HepG2 (cell line): ENCODE data around the gene WWP2. TPM values are rescaled to one million over a fixed set of nuclear protein-coding genes. Genes with fewer than 3 reads are reported as not detected.

Experiments used
- ATAC-seq: fragments of 200-7000 bp; cut with Tn5 transposase; 3 replicates; pipeline ENCODE4 v1.9.1; 2020; ENCODE audit warnings: mild to moderate bottlenecking, moderate library complexity
- BruUV-seq: library from RNA; stranded (reverse); fragments of 400-500 nt; replicated peaks from 2 replicates; lab custom pipeline; 2021; lab: Mats Ljungman, UMichigan
- CTCF ChIA-PET: fragments of 300-600 bp; formaldehyde crosslinking; extraction: SDS; loops from one replicate; lab custom pipeline; 2021; ENCODE audit warnings: low total read pairs, inconsistent platforms, low intra/inter-chr PET ratio; lab: Yijun Ruan, JAX
- POLR2A ChIA-PET: fragments of 350-600 bp; sonication (Branson Sonifier 250); formaldehyde crosslinking; loops from one replicate; lab custom pipeline; 2020; ENCODE audit warnings: antibody characterized with exemption, inconsistent platforms; lab: Yijun Ruan, JAX
- DNase-seq: peaks from one replicate; pipeline ENCODE4 v3.0.0-alpha.2; 2015; ENCODE audit warnings: low spot score
- FAIRE-seq: peaks from 3 replicates; lab custom pipeline; 2011; peaks lifted over from hg19 to GRCh38; lab: Jason Lieb, UNC
- H2AFZ ChIP-seq: one replicate; pipeline ENCODE4 v1.6.1; 2011; ENCODE audit warnings: low read length, inconsistent platforms
- H3K27ac ChIP-seq: fragments of 300-600 bp; 3 replicates; pipeline ENCODE4 v1.8.0; 2011; ENCODE audit warnings: mixed run types, mild to moderate bottlenecking, mixed read lengths, low read length, inconsistent platforms; ENCODE audit not compliant: insufficient read depth; ENCODE audit errors: extremely low read length
- H3K27me3 ChIP-seq, 2 experiments: fragments of 200-600 bp in 1 of 2; 2 replicates in 1 of 2; 3 replicates in 1 of 2; pipeline versions ENCODE4 v1.6.0 to v1.8.0; 2011; ENCODE audit warnings: low read length in 2 of 2, mild to moderate bottlenecking in 2 of 2, moderate library complexity in 2 of 2, inconsistent platforms in 1 of 2; ENCODE audit not compliant: insufficient read depth in 2 of 2, control insufficient read depth in 1 of 2
- H3K36me3 ChIP-seq, 2 experiments: fragments of 200-600 bp in 1 of 2; replicated peaks in 1 of 2; 2 replicates in 1 of 2; 3 replicates in 1 of 2; pipeline versions ENCODE4 v1.5.1 to v1.8.0; 2011; ENCODE audit warnings: low read length in 2 of 2, inconsistent platforms in 1 of 2; ENCODE audit not compliant: insufficient read depth in 2 of 2, control insufficient read depth in 1 of 2
- H3K4me1 ChIP-seq: 2 replicates; pipeline ENCODE4 v1.5.1; 2012; ENCODE audit warnings: low read length, inconsistent platforms; ENCODE audit not compliant: insufficient read depth
- H3K4me2 ChIP-seq: 2 replicates; pipeline ENCODE4 v1.6.0; 2011; ENCODE audit warnings: low read depth, low read length, inconsistent platforms
- H3K4me3 ChIP-seq, 3 experiments: fragments of 200-600 bp in 1 of 3; sonication (generic), shearing (Covaris generic) in 1 of 3; replicated peaks in 1 of 3; 2 replicates each; pipeline ENCODE4 v1.5.1; 2011 to 2016; ENCODE audit warnings: low read length in 3 of 3, inconsistent platforms in 2 of 3, low read depth in 2 of 3, mild to moderate bottlenecking in 2 of 3, control low read depth in 1 of 3, mixed read lengths in 1 of 3; ENCODE audit not compliant: insufficient read depth in 1 of 3
- H3K79me2 ChIP-seq: one replicate; pipeline ENCODE4 v1.6.1; 2011; ENCODE audit warnings: low read length, inconsistent platforms; ENCODE audit not compliant: insufficient read depth
- H3K9ac ChIP-seq: 2 replicates; pipeline ENCODE4 v1.6.0; 2011; ENCODE audit warnings: mild to moderate bottlenecking, low read depth, low read length, inconsistent platforms; ENCODE audit not compliant: insufficient read depth
- H3K9me3 ChIP-seq: 2 replicates; pipeline ENCODE4 v1.5.1; 2012; ENCODE audit warnings: mild to moderate bottlenecking, low read length
- H4K20me1 ChIP-seq: 2 replicates; pipeline ENCODE4 v1.6.0; 2011; ENCODE audit warnings: inconsistent platforms, mild to moderate bottlenecking, low read length, moderate library complexity; ENCODE audit not compliant: insufficient read depth
- ASH2L ChIP-seq: fragments of 300-600, 200-600 bp; sonication (generic); IDR thresholded peaks from 2 replicates; pipeline ENCODE4 v1.7.0; 2017; ENCODE audit warnings: low read depth, mild to moderate bottlenecking, moderate library complexity, mixed read lengths, low read length; ENCODE audit not compliant: insufficient read length
- CENPT ChIP-seq: sonication (generic); formaldehyde crosslinking; IDR thresholded peaks from 2 replicates; pipeline ENCODE4 v1.8.0; 2022; ENCODE audit warnings: low read depth, mild to moderate bottlenecking, moderate library complexity, missing genetic modification reagents
- ETV6 ChIP-seq: sonication (generic); formaldehyde crosslinking; conservative IDR thresholded peaks from 2 replicates; pipeline ENCODE4 v1.4.0; 2020; ENCODE audit warnings: missing genetic modification reagents
- KLF12 ChIP-seq: sonication (generic); formaldehyde crosslinking; IDR thresholded peaks from 2 replicates; pipeline ENCODE4 v1.4.0; 2020; ENCODE audit warnings: missing genetic modification reagents, borderline replicate concordance
- ZNF17 ChIP-seq: sonication (generic); formaldehyde crosslinking; IDR thresholded peaks from 2 replicates; pipeline ENCODE4 v1.5.0; 2020; ENCODE audit warnings: mild to moderate bottlenecking, missing genetic modification reagents
- WGBS: methylation state at CpG from one replicate; pipeline ENCODE4 v1.1.6; 2017; ENCODE audit warnings: low lambda C conversion rate; 5-methylcytosine and 5-hydroxymethylcytosine counted together
- in situ Hi-C: cut with HindIII; loops from 2 replicates; pipeline ENCODE4 v1.10.0; 2017; ENCODE audit warnings: low pct_unique_long_range_greater_than_20kb; ENCODE audit not compliant: extremely low pct_ligation_motif_present
- intact Hi-C: fragments of 100-400 bp; cut with micrococcal nuclease; formaldehyde crosslinking; loops from one replicate; pipeline ENCODE4 v1.10.0; 2022; ENCODE audit not compliant: unreplicated experiment
- polyA plus RNA-seq, 8 experiments: library from polyadenylated mRNA; depleted of rRNA in 3 of 8; stranded (reverse) in 7 of 8; unstranded in 1 of 8; fragments of >200 nt; fragmentation: Illumina TruSeq in 4 of 8; extraction: Trizol in 4 of 8; gene quantifications; 2 replicates each; pipeline versions ENCODE4 v1.2.1 to v1.2.3, GENCODE V29; 2011 to 2016; ENCODE audit warnings: low read depth in 4 of 8, missing spikeins in 1 of 8, mixed read lengths in 1 of 8; ENCODE audit not compliant: insufficient read depth in 1 of 8
- total RNA-seq, 5 experiments: library from RNA; depleted of rRNA; stranded (reverse); fragments of >200 nt; fragmentation: Illumina TruSeq; extraction: Trizol; gene quantifications; 2 replicates each; pipeline ENCODE4 v1.2.3, GENCODE V29; 2016; ENCODE audit warnings: low read depth in 1 of 5
- TF ChIP-seq, protein P1 (sequence below): sonication (generic); formaldehyde crosslinking; IDR thresholded peaks from 2 replicates; pipeline ENCODE4 v1.5.0; 2020; ENCODE audit warnings: mild to moderate bottlenecking, missing genetic modification reagents

WWP2 gene
- total and polyA plus RNA-seq, 2 of the 13 experiments (the other 11 are each of a cell fraction or from before 2014, with no cell fraction given): 11.4 to 28.2 TPM

DNA sequence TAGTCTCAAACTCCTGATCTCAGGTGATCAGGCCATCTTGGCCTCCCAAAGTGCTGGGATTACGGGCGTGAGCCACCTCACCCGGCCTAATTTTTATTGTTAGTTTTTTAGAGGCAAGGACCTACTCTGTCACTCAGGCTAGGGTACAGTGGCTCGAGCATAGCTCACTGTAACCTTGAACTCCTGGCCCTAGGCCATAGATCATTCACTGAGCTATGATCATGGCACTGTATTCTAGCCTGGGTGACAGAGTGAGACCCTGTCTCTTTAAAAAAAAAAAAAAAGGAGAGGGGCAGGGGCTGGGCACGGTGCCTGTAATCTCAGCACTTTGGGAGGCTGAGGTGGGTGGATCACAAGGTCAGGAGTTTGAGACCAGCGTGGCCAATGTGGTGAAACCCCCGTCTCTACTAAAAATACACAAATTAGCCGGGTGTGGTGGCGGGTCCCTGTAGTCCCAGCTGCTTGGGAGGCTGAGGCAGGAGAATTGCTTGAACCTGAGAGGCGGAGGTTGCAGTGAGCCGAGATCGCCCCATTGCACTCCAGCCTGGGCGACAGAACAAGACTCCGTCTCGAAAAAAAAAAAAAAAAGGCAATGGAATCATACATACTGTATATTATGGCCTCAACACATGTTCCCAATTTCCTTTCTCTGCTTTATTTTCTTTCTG, 53.2 kb downstream of the WWP2 start (continued):
- TF ChIP-seq, protein P1, sequence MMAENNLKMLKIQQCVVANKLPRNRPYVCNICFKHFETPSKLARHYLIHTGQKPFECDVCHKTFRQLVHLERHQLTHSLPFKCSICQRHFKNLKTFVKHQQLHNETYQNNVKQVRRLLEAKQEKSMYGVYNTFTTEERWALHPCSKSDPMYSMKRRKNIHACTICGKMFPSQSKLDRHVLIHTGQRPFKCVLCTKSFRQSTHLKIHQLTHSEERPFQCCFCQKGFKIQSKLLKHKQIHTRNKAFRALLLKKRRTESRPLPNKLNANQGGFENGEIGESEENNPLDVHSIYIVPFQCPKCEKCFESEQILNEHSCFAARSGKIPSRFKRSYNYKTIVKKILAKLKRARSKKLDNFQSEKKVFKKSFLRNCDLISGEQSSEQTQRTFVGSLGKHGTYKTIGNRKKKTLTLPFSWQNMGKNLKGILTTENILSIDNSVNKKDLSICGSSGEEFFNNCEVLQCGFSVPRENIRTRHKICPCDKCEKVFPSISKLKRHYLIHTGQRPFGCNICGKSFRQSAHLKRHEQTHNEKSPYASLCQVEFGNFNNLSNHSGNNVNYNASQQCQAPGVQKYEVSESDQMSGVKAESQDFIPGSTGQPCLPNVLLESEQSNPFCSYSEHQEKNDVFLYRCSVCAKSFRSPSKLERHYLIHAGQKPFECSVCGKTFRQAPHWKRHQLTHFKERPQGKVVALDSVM (CRISPR knock-in tag): peak; percentile 45; the same call in 1 of the 2 replicates

DNA sequence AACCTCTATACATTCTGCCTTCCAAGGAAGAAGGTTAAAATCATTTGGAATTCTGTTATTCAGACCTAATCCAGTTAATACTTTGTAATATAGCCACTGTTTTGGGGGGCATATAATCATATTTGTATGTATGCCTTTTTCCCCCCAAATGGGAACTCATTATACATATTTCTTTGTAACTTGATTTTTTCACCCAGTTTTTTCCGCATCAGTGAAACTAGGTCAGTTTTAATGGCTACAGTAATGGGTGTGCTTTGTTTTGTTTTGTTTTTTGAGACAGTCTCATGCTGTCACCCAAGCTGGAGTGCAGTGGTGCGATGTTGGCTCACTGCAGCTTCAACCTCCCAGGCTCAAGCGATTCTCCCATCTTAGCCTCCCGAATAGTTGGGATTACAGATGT, 54.9 kb downstream of the WWP2 start:
- peaks cover 2 to 7% of the 10 kb centered on the region in 2 experiments; a peak in 1 of 5 replicates for H3K36me3 ChIP-seq
- ChIA-PET CTCF (no interaction called here), POLR2A (no interaction called here)
- in situ Hi-C loops: no loop called here
- H3K4me3 ChIP-seq: no peak overlapping the region
- intact Hi-C loops: no loop called here
- no peaks in the 10 kb centered on the region for H3K79me2 ChIP-seq
- TF ChIP-seq ZNF17 (CRISPR knock-in tag) (no peak), KLF12 (CRISPR knock-in tag) (no peak), CENPT (CRISPR knock-in tag) (no peak), ASH2L (no peak), ETV6 (CRISPR knock-in tag) (no peak)
- H3K27ac ChIP-seq: no peak overlapping the region
- H2AFZ ChIP-seq: no peak overlapping the region
- no peak for FAIRE-seq
- 98% methylated on average over 4 of the region's 4 CpGs for WGBS
- H3K27me3 ChIP-seq: no peaks in the 10 kb centered on the region
- no peak overlapping the region for H3K4me2 ChIP-seq
- H3K9ac ChIP-seq: no peak overlapping the region
- DNase-seq: no peak
- H3K4me1 ChIP-seq: peaks cover 73% of the 10 kb centered on the region
- no peak for ATAC-seq
- no peaks in the 10 kb centered on the region for H4K20me1 ChIP-seq
- no TSS peak for BruUV-seq
- no peaks in the 10 kb centered on the region for H3K9me3 ChIP-seq
